ENCODE data around the gene SPARCL1. TPM values are rescaled to one million over a fixed set of nuclear protein-coding genes. Genes with fewer than 3 reads are reported as not detected.
A peak's percentile ranks its signal among the peaks of the same experiment; 100 is the strongest.

Gene SPARCL1
- total RNA-seq, 4 donors from 2014 or later = 312 to 741 (median 433) TPM

- no peak overlapping the region for H3K4me3 ChIP-seq
- H3K4me1 ChIP-seq = peaks cover 0 to 21% (median 3%) of the 10 kb centered on the region in 4 donors
- DNase-seq (ENCODE audit: low spot score in 2 of 2) = no peak
- WGBS, 2 donors = 64 to 68% methylated on average over 1 of the region's 1 CpG
- H3K27ac ChIP-seq = peak overlapping the region; percentile 16 to 87 (median 52)
- no peaks in the 10 kb centered on the region for H3K36me3 ChIP-seq
- TF ChIP-seq, protein P1, sequence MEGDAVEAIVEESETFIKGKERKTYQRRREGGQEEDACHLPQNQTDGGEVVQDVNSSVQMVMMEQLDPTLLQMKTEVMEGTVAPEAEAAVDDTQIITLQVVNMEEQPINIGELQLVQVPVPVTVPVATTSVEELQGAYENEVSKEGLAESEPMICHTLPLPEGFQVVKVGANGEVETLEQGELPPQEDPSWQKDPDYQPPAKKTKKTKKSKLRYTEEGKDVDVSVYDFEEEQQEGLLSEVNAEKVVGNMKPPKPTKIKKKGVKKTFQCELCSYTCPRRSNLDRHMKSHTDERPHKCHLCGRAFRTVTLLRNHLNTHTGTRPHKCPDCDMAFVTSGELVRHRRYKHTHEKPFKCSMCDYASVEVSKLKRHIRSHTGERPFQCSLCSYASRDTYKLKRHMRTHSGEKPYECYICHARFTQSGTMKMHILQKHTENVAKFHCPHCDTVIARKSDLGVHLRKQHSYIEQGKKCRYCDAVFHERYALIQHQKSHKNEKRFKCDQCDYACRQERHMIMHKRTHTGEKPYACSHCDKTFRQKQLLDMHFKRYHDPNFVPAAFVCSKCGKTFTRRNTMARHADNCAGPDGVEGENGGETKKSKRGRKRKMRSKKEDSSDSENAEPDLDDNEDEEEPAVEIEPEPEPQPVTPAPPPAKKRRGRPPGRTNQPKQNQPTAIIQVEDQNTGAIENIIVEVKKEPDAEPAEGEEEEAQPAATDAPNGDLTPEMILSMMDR (IDR thresholded peaks at IDR 0.05) = no peak
- TF ChIP-seq POLR2A (IDR thresholded peaks at IDR 0.05) = no peak
- TF ChIP-seq EP300 (IDR thresholded peaks at IDR 0.05) = no peak
- H3K9me3 ChIP-seq = peaks cover 0 to 4% (median 0%) of the 10 kb centered on the region in 4 donors
- H3K27me3 ChIP-seq = no peaks in the 10 kb centered on the region
Measured at GRCh38 chr4:87532109-87532508, 2.9 kb upstream of the SPARCL1 start.

GRCh38 chr4:87531621-87532020 is 2.4 kb upstream of the SPARCL1 start:
- TF ChIP-seq EP300 (IDR thresholded peaks at IDR 0.05) (no peak), POLR2A (IDR thresholded peaks at IDR 0.05) (no peak)
- TF ChIP-seq, protein P1 (IDR thresholded peaks at IDR 0.05) = no peak
- peak overlapping the region; percentile 16 to 87 (median 52) for H3K27ac ChIP-seq
- H3K4me3 ChIP-seq = no peak overlapping the region
- H3K36me3 ChIP-seq = no peaks in the 10 kb centered on the region
- no peaks in the 10 kb centered on the region for H3K27me3 ChIP-seq
- H3K4me1 ChIP-seq = peaks cover 0 to 26% (median 3%) of the 10 kb centered on the region in 4 donors
- 29 to 38% methylated on average over 5 of the region's 5 CpGs for WGBS, 2 donors
- DNase-seq (ENCODE audit: low spot score in 2 of 2) = no peak
- peaks cover 0 to 4% (median 0%) of the 10 kb centered on the region in 4 donors for H3K9me3 ChIP-seq

DNA sequence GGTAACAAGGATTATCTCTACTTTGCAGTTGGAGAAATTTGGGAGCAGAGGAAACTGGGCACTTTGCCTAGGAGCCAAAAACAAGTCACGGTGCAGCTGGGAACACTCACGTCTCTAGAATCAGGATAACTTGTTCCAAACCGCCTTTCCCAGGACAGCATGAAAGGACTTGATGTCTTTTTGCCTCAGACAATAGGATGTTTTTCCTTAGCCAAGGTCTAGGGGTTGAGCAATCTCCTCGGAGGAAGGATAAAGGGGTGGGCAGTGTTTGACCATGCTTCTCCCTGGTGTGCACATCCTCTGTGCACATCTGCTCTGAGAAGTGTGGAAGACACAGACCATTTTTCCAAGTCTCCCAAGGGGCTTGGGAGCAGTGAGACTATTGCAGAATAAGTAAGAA is 1.7 kb upstream of the SPARCL1 start:
- DNase-seq (ENCODE audit: low spot score in 2 of 2) = peak; percentile 62 to 84
- Histone ChIP-seq H3K4me3 (peak overlapping the region in 1 of 4 donors; percentile 47), H3K27ac (peak overlapping the region; percentile 29 to 87 (median 74)), H3K9me3 (peaks cover 0 to 4% (median 0%) of the 10 kb centered on the region in 4 donors), H3K36me3 (no peaks in the 10 kb centered on the region), H3K27me3 (no peaks in the 10 kb centered on the region), H3K4me1 (peaks cover 0 to 34% (median 7%) of the 10 kb centered on the region in 4 donors)
- TF ChIP-seq, protein P1 (IDR thresholded peaks at IDR 0.05) = no peak
- TF ChIP-seq EP300 (IDR thresholded peaks at IDR 0.05) (peak; percentile 95 to 99), POLR2A (IDR thresholded peaks at IDR 0.05) (peak in 1 of 2 donors; percentile 32)
- WGBS, 2 donors = 20 to 29% methylated on average over 4 of the region's 4 CpGs

DNA sequence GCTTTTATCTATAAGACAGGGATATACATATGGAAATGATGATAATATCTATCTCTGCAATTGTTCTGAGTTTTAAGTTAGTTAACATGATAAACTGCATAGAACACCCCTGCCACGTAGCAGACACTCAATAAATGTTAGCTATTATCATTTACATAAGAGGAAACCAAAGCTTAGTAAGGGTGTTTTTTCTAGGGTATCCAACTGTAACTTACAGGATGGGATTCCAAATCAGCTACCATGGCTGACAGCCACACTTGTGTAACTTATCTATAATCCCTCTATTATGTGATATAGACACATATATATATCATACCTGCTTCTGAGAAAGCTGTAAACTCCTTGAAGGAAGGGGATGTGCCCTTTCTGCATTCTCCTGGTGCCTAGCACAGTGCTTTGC is 1.1 kb upstream of the SPARCL1 start:
- peaks cover 0 to 37% (median 7%) of the 10 kb centered on the region in 4 donors for H3K4me1 ChIP-seq
- H3K27ac ChIP-seq = peak overlapping the region; percentile 63 to 87 (median 80)
- WGBS, 2 donors = 41 to 53% methylated on average over 1 of the region's 1 CpG
- TF ChIP-seq EP300 (IDR thresholded peaks at IDR 0.05) = no peak
- peaks cover 0 to 4% (median 0%) of the 10 kb centered on the region in 4 donors for H3K9me3 ChIP-seq
- no peaks in the 10 kb centered on the region for H3K36me3 ChIP-seq
- no peak for DNase-seq (ENCODE audit: low spot score in 2 of 2)
- H3K4me3 ChIP-seq = peak overlapping the region in 2 of 4 donors; percentile 0 to 47
- H3K27me3 ChIP-seq = no peaks in the 10 kb centered on the region

GRCh38 chr4:87527431-87528220 is 1.6 kb downstream of the SPARCL1 start:
- 34 to 50% methylated on average over 2 of the region's 2 CpGs for WGBS, 2 donors
- H3K4me3 ChIP-seq = peak overlapping the region; percentile 19 to 47 (median 29)
- H3K27me3 ChIP-seq = no peaks in the 10 kb centered on the region
- no peak for DNase-seq (ENCODE audit: low spot score in 2 of 2)
- H3K36me3 ChIP-seq = peaks cover 0 to 7% (median 0%) of the 10 kb centered on the region in 3 donors
- peak overlapping the region; percentile 71 to 87 (median 80) for H3K27ac ChIP-seq
- peaks cover 0 to 11% (median 0%) of the 10 kb centered on the region in 4 donors for H3K9me3 ChIP-seq
- TF ChIP-seq EP300 (IDR thresholded peaks at IDR 0.05) (peak in 1 of 2 donors; percentile 53), POLR2A (IDR thresholded peaks at IDR 0.05) (no peak)
- H3K4me1 ChIP-seq = peaks cover 0 to 45% (median 7%) of the 10 kb centered on the region in 4 donors

All from tibial nerve (tissue), 4 donors.